GM12892 (cell line): ENCODE measurements around the gene MAT2A.

Experiments used
- POLR2A ChIP-seq: IDR thresholded peaks from 2 replicates; pipeline ENCODE4 v1.6.1; 2011; ENCODE audit warnings: low read depth, low read length, control low read depth
- POLR2AphosphoS5 ChIP-seq: IDR thresholded peaks from 2 replicates; pipeline ENCODE4 v1.6.1; 2011; ENCODE audit warnings: low read depth, low read length, control low read depth

DNA sequence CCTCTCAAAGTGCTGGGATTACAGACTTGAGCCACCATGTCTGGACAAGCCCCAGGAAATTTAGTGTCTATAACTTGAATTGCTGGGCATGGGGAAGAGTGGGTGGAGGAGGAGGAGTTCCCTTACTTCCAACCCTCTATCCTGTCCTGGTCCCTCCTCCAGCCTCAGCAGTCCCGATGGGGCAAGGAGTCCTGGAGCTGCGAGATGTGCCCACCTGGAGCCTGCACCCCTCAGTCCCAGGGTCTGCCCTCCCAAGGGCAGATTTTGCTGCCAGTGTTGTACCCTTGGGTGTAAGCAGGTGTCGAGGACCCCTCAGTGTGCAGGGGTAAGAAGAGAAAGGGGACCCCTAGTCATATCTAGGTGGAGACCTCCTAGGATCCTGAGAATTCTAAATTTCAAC is 41.2 kb downstream of the MAT2A start:
- TF ChIP-seq POLR2AphosphoS5: no peak
- TF ChIP-seq POLR2A: no peak
